GM12878 (cell line): ENCODE measurements around the gene CSF3. TPM values are rescaled to one million over a fixed set of nuclear protein-coding genes. Genes with fewer than 3 reads are reported as not detected.

Source experiments
- ATAC-seq: fragments of 200-7000 bp; cut with Tn5 transposase; 3 replicates; pipeline ENCODE4 v1.9.1; 2020; ENCODE audit warnings: mild to moderate bottlenecking, moderate library complexity
- BruUV-seq: library from RNA; stranded (reverse); fragments of 400-500 nt; replicated peaks from 2 replicates; lab custom pipeline; 2021; lab: Mats Ljungman, UMichigan
- CTCF ChIA-PET: fragments of 300-600 bp; sonication (Branson Sonifier 250); formaldehyde crosslinking; extraction: SDS; loops from one replicate; lab custom pipeline; 2021; ENCODE audit warnings: inconsistent platforms; lab: Yijun Ruan, JAX
- POLR2A ChIA-PET: fragments of 350-600 bp; formaldehyde crosslinking; extraction: SDS; loops from one replicate; lab custom pipeline; 2021; ENCODE audit warnings: inconsistent platforms; lab: Charles Lee
- RAD21 ChIA-PET: fragments of 300-600 bp; sonication (Branson Sonifier 250); formaldehyde crosslinking; loops from one replicate; lab custom pipeline; 2023; ENCODE audit warnings: antibody characterized with exemption; ENCODE audit not compliant: unreplicated experiment; lab: Charles Lee
- SMC1A ChIA-PET: fragments of 300-600 bp; sonication (Branson Sonifier 250); formaldehyde crosslinking; loops from one replicate; lab custom pipeline; 2023; ENCODE audit not compliant: unreplicated experiment, uncharacterized antibody; lab: Charles Lee
- DNase-seq: peaks from one replicate; pipeline ENCODE4 v3.0.0-alpha.2; 2011; ENCODE audit warnings: low read depth, low spot score
- FAIRE-seq: peaks from 3 replicates; lab custom pipeline; 2011; peaks lifted over from hg19 to GRCh38; lab: Jason Lieb, UNC
- H2AFZ ChIP-seq: 2 replicates; pipeline ENCODE4 v1.6.0; 2011; ENCODE audit warnings: low read depth, low read length, control low read depth; ENCODE audit not compliant: control insufficient read depth
- H3K27ac ChIP-seq: 2 replicates; pipeline ENCODE4 v1.5.1; 2011; ENCODE audit warnings: control low read depth; ENCODE audit not compliant: control insufficient read depth, insufficient read depth
- H3K27me3 ChIP-seq, 2 experiments: replicated peaks in 1 of 2; 2 replicates each; pipeline versions ENCODE4 v1.6.0 to v1.6.1; 2011; ENCODE audit warnings: low read length in 1 of 2; ENCODE audit not compliant: control insufficient read depth in 2 of 2, insufficient read depth in 2 of 2
- H3K36me3 ChIP-seq, 2 experiments: 2 replicates each; pipeline ENCODE4 v1.5.1; 2011; ENCODE audit warnings: low read length in 1 of 2; ENCODE audit not compliant: control insufficient read depth in 2 of 2, insufficient read depth in 2 of 2
- H3K4me1 ChIP-seq: 2 replicates; pipeline ENCODE4 v1.6.1; 2011; ENCODE audit warnings: mild to moderate bottlenecking, low read length, moderate library complexity, mixed read lengths; ENCODE audit not compliant: control insufficient read depth, insufficient read depth
- H3K4me2 ChIP-seq: 2 replicates; pipeline ENCODE4 v1.6.0; 2011; ENCODE audit warnings: control low read depth; ENCODE audit not compliant: control insufficient read depth, insufficient read depth
- H3K4me3 ChIP-seq: fragments of 200-600 bp; sonication (generic); 2 replicates; pipeline ENCODE4 v1.5.1; 2016
- H3K79me2 ChIP-seq: 2 replicates; pipeline ENCODE4 v1.6.0; 2011; ENCODE audit warnings: low read length; ENCODE audit not compliant: control insufficient read depth, insufficient read depth
- H3K9ac ChIP-seq: 2 replicates; pipeline ENCODE4 v1.8.0; 2011; ENCODE audit warnings: low read length, control low read depth, mixed read lengths; ENCODE audit not compliant: control insufficient read depth, insufficient read depth
- H3K9me3 ChIP-seq: replicated peaks from 3 replicates; pipeline ENCODE4 v1.5.1; 2011; ENCODE audit warnings: mild to moderate bottlenecking, low read length; ENCODE audit not compliant: control insufficient read depth, insufficient read depth
- H4K20me1 ChIP-seq: 2 replicates; pipeline ENCODE4 v1.6.0; 2011; ENCODE audit not compliant: control insufficient read depth, insufficient read depth
- BCL3 ChIP-seq: IDR thresholded peaks from 2 replicates; pipeline ENCODE4 v1.6.1; 2011; ENCODE audit warnings: borderline replicate concordance, low read depth, mild to moderate bottlenecking, moderate library complexity, low read length; ENCODE audit not compliant: insufficient read depth, poor library complexity, severe bottlenecking
- GATAD2B ChIP-seq: fragments of 450-650 bp; conservative IDR thresholded peaks from 2 replicates; pipeline ENCODE4 v1.6.1; 2017; ENCODE audit warnings: low read depth, mild to moderate bottlenecking, moderate library complexity
- MTA2 ChIP-seq: fragments of 450-650 bp; IDR thresholded peaks from 2 replicates; pipeline ENCODE4 v1.6.1; 2016; ENCODE audit warnings: low read depth, mild to moderate bottlenecking, moderate library complexity
- NR2C2 ChIP-seq: IDR thresholded peaks from 2 replicates; pipeline ENCODE4 v1.6.1; 2011; ENCODE audit warnings: borderline replicate concordance, low read depth; ENCODE audit not compliant: control insufficient read depth, insufficient read length
- RCOR1 ChIP-seq: conservative IDR thresholded peaks from 2 replicates; pipeline ENCODE4 v1.6.1; 2012; ENCODE audit warnings: low read depth, low read length, improper control_type of control experiment
- STAT3 ChIP-seq: IDR thresholded peaks from 2 replicates; pipeline ENCODE4 v1.6.1; 2011; ENCODE audit warnings: low read depth, low read length, improper control_type of control experiment
- WRNIP1 ChIP-seq: IDR thresholded peaks from 2 replicates; pipeline ENCODE4 v1.6.1; 2011; ENCODE audit warnings: low read depth, low read length, improper control_type of control experiment, borderline replicate concordance
- ZNF592 ChIP-seq: fragments of 450-650 bp; IDR thresholded peaks from 2 replicates; pipeline ENCODE4 v1.6.1; 2017; ENCODE audit warnings: mild to moderate bottlenecking, moderate library complexity
- ZNF622 ChIP-seq: fragments of 450-650 bp; IDR thresholded peaks from 2 replicates; pipeline ENCODE4 v1.6.1; 2017; ENCODE audit warnings: mild to moderate bottlenecking, inconsistent platforms
- WGBS: methylation state at CpG from one replicate; pipeline ENCODE4 v1.1.6; 2016; ENCODE audit warnings: low lambda C conversion rate; ENCODE audit not compliant: insufficient replicate concordance, insufficient coverage; ENCODE audit errors: missing lambda C conversion rate; 5-methylcytosine and 5-hydroxymethylcytosine counted together
- in situ Hi-C: fragments of 300-500 bp; cut with MboI; formaldehyde crosslinking; loops from 9 replicates; pipeline ENCODE4 v1.14.3; 2018; ENCODE audit warnings: mixed read lengths
- intact Hi-C: fragments of 100-400 bp; cut with micrococcal nuclease; formaldehyde crosslinking; loops from one replicate; pipeline ENCODE4 v1.14.2; 2022; ENCODE audit not compliant: unreplicated experiment
- polyA plus RNA-seq, 11 experiments: library from polyadenylated mRNA; depleted of rRNA in 4 of 11; unstranded in 6 of 11; stranded (reverse) in 5 of 11; fragments of >200 nt; fragmentation: Nextera tagmentation in 4 of 11; fragmentation: Illumina TruSeq in 1 of 11; extraction: Ambion mirVana in 4 of 11; extraction: Trizol in 1 of 11; gene quantifications; 1 replicate in 1 of 11; 2 replicates in 10 of 11; pipeline versions ENCODE4 v1.2.1 to v1.2.3, GENCODE V29; 2011 to 2016; ENCODE audit warnings: inconsistent platforms in 2 of 11, missing spikeins in 2 of 11, low read depth in 1 of 11
- total RNA-seq, 4 experiments: library from RNA; depleted of rRNA in 3 of 4; stranded (reverse); fragments of >200 nt in 3 of 4; fragmentation: Illumina TruSeq in 1 of 4; extraction: Trizol in 1 of 4; gene quantifications; 2 replicates each; pipeline versions ENCODE4 v1.2.1 to v1.2.3, GENCODE V29; 2013 to 2021

CSF3 gene
- total and polyA plus RNA-seq, 10 of the 15 experiments (the other 5 are each of a cell fraction or from before 2014, with no cell fraction given), result 0.09 to 0.28 (median 0.12) TPM; not detected in 5

GRCh38 chr17:40025991-40026815 is 11.0 kb downstream of the CSF3 start:
- Histone ChIP-seq H3K4me2 (no peak overlapping the region), H2AFZ (no peak overlapping the region), H4K20me1 (no peaks in the 10 kb centered on the region), H3K9me3 (no peaks in the 10 kb centered on the region), H3K27ac (no peak overlapping the region), H3K4me3 (no peak overlapping the region), H3K36me3 (peaks cover 12 to 17% of the 10 kb centered on the region in 2 experiments; a peak in 3 of 4 replicates), H3K4me1 (no peaks in the 10 kb centered on the region), H3K27me3 (no peaks in the 10 kb centered on the region), H3K79me2 (no peaks in the 10 kb centered on the region), H3K9ac (no peak overlapping the region)
- ChIA-PET CTCF (interaction anchor here (0.6 to 3.1 kb wide), 23 partner anchors 9 to 674 kb away, joined by 3 to 31 read pairs (median 6); partner anchors contain the start of genes CSF3 and MED24), RAD21 (interaction anchor here (2.0 to 2.1 kb wide), 2 partner anchors 85 to 405 kb away, joined by 9 to 12 read pairs; no protein-coding TSS in a partner anchor), SMC1A (interaction anchor here (1.0 to 2.3 kb wide), 5 partner anchors 12 to 150 kb away, joined by 3 to 8 read pairs (median 3); partner anchors contain the start of gene CSF3), POLR2A (no interaction called here)
- 90% methylated on average over 22 of the region's 22 CpGs for WGBS
- ATAC-seq (no peak), FAIRE-seq (no peak), DNase-seq (no peak)
- TF ChIP-seq ZNF622, result no peak
- no peak for TF ChIP-seq WRNIP1
- TF ChIP-seq NR2C2, result no peak
- no peak for TF ChIP-seq ZNF592
- no peak for TF ChIP-seq BCL3
- no peak for TF ChIP-seq GATAD2B
- no peak for TF ChIP-seq STAT3
- TF ChIP-seq MTA2, result no peak
- TF ChIP-seq RCOR1, result no peak
- no TSS peak for BruUV-seq
- in situ Hi-C loops, result no loop called here
- intact Hi-C loops, result loop anchor here (5.0 kb wide), 1 partner anchor 404 kb away; no protein-coding TSS in a partner anchor
